ENCODE results near the gene WDFY3.

GRCh38 chr4:84878546-84878945, 87.9 kb downstream of the WDFY3 start:
- no peak for TF ChIP-seq CTCF (IDR thresholded peaks at IDR 0.05)
- no peak for TF ChIP-seq POLR2A (IDR thresholded peaks at IDR 0.05)
